Measurements from ENCODE around the gene AKAP13.

The AKAP13 gene

DNA sequence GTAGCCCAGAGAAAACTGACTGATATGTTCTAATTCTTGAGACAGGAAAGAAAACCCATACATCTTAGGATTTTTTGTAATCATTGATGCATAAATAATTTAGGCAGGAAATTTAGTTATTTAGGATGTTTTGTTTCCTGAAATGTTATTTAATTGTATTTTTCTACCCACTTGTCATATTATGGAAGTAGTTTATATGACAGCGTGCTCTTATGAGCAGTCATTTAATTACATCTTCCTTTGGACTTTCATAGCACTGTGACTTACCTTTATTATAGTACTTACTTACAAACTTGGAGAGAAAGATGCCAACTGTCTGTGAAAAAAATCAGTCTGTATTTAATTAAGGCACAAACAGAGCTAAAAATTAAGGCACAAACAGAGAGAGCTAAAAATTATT is 65.0 kb downstream of the AKAP13 start:
- no peak for DNase-seq

DNA sequence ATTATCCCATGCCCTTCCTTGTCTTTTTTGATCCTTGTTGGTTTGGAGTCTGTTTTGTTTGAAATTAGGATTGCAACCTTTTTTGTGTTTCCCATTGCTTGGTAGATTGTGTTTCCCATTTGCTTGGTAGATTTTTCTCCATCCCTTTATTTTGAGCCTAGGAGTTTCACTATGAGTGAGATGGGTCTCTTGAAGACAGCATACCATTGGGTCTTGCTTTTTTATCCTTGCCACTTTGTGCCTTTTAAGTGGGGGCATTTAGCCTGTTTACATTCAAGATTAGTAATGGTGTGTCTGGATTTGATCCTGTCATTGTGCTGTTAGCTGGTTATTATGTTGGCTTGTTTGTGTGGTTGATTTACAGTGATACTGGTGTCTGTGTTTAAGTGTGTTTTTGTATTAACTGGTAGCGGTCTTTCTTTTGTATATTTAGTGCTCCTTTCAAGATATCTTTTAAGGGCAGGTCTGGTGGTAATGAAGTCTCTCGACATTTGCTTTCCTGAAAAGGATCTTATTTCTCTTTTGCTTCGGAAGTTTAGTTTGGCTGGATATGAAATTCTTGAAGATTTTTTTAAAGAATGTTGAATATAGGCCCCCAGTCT is 70.8 kb downstream of the AKAP13 start:
- DNase-seq = no peak

DNA sequence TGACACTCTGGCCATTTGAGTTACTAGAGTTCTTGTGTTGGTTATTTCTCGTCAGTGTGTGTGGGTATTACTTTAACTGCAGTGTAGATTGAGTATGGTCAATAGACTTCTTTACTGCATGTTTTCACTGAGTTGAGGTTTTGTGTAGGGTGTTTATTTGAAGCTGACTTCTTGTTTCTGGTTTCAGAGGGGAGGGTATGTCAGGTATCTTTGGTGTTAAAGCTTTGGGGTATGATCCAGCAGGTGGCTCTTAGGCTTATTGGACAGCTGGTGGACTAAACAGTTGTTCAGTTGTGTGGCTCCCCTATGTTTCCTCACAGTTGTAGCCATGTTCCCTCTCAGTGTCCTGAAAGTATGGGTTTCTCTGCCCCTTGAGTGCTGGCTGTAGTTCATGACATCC is 72.0 kb downstream of the AKAP13 start:
- no peak for DNase-seq

DNA sequence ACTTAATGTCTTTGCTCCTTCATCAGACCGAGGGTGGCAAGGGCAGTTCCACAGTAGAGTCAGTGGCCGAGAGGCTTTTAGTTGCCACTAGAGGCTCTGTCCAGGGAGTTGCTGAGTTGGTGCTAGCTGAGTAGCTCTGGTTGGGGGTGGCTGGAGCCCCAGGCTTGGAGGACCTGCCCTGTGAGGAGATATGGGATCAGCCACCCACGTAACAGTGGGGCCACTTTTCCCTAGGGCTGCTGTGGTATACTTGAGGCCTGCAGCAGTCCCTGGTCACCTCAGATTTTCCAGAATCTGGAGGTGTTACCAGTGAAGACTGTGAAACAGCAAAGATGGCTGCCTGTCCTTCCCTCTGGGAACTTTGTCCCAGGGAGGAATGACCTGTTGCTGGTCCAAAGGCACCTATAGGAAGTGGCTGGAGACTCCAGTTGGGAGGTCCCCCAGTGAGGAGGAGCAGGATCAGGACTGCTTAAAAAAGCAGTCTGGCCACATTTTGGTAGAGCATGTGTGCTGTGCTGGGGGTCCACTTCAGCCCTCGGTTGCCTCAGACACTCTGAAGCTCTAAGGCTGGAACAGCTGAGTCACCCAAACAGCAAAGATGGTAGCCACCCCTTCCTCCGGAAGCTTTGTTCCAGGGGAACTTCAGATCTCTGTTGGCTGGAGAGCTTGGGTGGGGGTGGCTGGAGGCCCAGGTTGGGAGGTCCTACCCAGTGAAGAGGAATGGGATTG is 72.9 kb downstream of the AKAP13 start:
- DNase-seq = no peak

DNA sequence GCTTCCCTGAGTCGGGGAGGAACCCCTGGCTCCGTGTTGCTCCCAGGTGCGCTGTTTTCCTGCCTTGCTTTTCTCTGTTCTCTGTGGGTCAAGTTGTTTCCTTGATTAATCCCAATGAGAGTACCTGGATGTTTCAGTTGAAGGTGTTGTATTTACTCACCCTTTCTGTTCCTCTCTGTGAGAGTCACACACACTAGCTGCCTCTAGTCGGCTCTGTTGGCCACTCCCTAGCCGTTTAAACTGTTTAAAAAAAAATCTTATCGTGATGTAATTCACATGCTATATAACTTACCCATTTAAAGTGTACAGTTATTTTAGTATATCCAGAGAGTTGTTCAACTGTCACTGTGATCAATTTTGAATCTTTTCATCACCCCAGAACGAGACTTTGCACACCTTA is 74.0 kb downstream of the AKAP13 start:
- DNase-seq = no peak

DNA sequence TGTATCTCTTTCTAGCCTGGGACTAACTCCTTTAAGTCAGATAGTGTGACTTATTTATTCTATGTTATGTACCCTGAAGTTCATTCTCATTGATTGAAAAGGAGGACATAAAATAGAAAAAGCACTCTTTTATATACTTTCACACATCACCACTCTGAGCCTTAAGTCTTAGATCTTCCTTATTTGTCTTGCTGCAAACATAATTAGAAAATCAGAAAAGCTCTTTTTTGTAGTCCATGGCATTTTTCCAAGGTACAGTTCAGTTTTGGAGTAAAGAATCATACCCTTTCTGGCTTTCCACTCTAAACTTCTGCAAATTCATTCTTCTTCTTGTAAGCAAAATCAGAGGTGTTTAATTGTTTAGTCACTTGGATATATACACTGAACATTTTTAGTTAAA is 75.5 kb downstream of the AKAP13 start:
- DNase-seq = no peak

DNA sequence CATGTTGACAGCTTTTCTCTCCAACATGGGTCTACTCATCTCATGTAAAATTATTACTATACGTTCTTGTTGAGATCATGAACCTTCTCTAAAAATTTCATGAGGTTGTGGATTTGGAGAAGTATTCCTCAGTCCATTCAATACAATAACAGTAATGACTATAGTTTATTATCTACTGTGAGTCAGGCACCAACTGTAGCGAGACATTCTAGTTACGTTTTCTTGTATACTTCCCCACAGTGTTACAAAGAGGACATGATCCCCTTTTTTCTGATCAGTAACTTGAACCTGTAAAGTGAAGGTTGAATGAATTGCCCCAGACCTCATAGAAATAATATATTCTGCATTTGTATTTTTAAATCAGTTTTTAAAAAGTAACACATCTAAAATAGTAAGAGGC is 76.4 kb downstream of the AKAP13 start:
- no peak for DNase-seq

DNA sequence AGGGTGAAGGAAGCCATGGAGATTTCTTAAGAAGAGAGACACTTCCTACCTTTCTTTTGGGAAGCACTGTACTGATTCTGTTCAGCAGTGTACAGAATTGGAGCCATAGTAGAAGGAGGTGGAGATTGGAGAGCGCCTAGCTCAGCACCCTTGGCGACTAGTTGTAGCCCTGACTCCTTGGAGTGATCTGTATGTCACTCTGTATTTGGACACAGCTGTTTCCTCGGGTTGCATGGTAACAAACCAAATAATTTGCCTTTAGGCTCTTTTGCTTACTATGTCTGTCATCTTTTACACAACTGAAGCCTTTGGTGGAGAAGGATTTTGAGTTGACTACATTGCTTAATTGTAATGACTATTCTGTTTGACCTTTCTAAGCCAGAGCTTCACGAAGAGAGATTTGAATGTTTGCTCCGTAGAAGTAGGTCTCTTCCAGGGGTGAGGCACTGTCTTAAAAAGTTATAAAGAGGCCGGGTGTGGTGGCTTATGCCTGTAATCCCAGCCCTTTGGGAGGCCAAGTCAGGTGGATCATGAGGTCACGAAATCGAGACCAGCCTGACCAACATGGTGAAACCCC is 77.1 kb downstream of the AKAP13 start:
- DNase-seq = no peak

DNA sequence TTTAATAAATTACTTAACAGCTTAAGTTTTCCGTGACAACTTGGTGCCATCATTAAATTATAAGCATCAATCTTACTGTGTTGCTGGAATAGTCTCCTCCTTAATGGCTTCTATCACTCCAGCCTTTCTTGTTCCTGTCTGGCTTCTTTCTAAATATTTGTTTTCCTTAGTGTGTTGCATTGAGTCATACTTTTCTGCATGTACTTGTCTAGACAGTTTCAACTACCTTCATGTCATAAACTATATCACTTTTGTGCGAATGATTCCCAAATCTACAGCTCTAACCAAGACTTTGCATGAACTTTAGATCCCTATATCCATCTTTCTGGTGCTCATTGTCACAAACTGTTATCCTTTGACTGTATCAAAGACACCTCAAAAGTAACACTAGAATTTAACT is 78.4 kb downstream of the AKAP13 start:
- DNase-seq = no peak

DNA sequence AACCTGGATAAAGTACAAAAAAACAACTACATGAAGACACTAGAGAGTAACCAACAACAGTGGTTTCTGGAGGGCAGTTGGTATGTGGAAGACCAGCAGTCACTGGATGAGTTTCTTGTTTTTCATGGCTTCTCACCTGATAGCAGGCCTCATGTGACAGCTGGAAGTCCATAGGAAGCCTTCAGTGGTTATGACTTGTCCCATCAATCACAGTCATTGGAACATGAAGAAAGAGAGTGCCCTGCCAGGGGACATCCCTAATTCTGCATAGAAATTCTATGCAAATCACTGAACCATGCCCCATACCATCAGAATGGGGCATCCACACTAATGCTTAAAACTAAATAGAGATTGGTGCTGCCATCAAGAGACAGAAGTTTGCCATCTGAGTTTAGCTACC is 81.6 kb downstream of the AKAP13 start:
- DNase-seq = no peak

DNA sequence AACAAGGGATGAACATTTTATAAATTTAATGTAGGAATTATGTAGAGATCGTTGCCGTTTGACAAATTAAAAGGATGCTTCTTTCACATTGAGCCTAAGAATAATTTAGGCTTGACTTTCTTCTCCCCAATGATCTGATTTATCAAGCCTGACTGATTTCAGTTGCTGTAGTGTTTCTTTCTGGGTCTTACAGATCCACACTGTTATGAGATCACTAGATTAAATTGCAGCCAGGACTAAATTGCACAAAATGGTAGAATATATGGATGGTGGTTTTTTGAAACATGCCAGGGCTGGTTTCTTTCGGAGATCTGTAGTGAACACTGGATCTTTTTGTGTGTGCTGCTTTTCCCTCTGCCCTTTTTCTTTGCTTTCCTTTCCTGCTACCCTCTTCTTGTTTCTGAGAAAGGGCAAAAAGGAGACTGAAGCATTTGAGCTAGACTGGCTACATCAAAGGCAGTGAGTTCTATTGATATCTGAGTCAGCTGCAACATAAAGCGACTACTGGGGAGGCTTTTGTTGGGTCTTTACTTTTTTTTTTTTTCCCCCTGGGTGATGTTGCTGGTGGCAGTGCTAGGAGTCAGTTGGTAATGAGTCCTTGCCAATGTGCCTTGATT is 83.0 kb downstream of the AKAP13 start:
- DNase-seq = no peak

DNA sequence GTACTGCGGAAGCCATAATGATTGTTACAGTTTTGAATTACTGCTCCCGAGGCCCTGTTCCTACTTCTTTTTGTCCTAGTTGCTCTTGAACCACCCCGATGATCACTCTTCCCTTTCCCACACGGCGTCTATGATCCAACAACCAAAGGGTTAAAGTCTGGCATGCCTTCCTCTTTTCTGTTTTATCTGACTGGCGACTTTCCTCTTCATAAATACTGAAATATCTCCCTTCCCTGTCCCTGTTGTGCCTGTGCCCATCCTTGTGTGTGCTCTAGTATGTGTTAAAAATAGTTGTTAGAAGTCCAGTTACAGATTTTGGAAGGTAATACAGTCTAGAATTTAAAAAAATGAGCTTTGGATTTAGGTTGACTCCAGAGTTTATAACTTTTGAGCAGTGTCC is 83.6 kb downstream of the AKAP13 start:
- no peak for DNase-seq

DNA sequence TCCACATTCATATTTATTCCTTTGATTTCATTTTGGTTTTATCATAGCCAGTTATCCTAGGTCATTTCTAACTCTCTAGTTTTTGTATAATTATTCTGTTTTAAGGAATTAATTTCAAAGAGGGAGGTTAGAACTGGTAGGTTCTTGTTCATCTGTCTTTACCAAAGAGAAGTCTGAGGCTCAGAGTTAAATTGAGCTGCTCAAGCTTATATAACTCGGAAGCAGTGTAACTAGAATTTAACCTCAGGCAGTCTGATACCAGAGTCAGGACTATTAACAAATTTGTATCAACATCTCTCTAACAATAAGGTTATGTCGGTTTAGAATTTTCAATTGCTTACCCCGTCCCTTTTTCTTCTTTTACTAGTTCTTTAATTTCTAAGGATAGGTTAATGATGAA is 84.1 kb downstream of the AKAP13 start:
- no peak for DNase-seq

DNA sequence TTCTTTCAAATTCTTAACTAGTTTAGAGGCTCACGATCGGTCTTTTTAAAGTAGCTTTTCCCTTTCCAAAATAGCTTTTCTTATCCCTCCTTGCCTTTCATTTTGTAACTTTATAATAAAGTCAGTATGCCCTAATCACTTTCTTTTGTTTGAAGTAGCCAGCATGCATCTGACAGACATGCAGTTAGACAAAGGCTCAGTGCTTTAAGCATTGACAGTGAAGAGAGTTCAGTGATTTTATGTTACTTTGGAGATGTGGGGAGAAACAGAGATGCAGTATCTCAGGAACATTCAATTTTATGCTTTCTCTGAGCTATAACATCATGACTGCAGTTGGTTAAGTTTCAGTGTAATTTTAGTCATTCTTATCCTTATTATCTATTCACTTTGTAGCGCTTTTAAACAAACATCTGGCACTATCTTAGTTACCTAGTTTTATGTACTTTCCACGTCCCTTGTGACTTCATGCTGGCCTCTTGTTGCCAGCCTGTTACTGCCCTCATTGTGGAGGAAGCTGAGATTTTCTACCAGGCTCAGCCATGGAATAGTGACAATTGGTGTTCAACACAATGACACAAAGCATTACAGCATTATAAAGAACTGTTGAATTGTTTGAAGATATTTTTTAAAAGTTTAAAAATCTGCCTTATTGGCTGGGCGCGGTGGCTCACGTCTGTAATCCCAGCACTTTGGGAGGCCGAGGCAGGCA is 90.3 kb downstream of the AKAP13 start:
- no peak for DNase-seq

DNA sequence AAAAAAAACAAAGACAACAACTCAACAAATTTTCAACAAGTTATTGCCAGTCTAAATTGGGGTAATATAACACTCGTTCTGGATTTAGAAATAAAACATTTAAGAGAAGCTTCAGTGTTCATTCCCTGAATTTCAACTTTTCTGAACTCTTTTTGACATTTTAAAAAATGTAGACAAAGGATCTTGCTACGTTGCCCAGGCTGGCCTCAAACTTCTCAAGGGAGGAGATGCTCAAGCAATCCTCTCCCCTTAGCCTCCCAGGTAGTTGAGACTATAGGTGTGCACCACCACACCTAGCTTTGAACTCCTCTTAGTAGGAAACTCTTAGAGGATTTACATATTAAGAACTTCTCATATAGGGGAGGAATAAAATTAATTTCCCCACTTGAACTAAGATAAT is 91.9 kb downstream of the AKAP13 start:
- no peak for DNase-seq

DNA sequence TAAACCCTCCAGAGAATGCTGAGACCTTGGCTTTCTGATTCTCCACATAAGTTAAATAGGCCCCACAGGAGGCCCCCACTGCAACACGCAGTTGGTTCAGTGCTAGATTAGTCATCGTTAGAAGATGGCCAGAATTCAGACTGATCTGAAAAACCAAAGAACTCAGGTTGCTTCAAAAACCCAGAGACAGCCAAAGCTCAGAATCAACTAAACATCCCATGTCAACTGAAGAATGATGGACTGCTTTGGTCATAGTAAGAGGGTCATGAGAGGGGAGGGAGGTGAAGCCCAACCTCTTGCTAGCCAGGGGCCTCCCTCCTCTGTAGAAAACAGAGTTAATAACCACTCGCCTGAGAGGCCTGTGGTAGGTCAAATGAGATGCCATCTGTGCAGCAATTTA is 93.1 kb downstream of the AKAP13 start:
- no peak for DNase-seq

DNA sequence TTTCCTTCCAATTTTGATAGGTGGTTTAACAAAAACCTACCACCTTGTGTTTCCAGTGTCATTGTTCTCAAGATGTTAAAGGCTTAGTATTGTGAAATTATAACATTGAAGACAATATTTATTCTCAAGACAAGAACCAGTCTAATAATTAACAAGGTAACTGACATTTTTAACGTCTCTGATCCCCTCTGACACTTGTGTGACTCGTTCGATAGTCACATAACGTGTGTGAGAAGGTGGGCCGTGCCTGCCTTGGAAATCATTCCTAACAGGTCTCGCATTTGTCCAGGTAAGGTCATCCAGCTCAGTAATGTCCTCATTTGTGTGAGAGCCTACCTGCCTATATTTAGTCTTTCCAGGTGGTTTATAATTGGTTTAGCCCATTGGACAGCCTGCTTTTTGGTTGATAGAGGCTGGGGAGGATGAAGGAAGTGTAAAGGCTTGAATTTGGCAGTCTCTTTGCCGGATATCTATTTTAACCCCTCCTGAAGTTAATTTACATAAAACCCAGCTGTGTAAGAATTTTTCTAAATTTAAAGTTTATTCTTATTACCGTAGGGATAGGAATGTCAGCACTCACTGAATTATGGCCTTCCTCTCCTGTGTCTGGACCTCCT is 94.4 kb downstream of the AKAP13 start:
- DNase-seq = no peak

DNA sequence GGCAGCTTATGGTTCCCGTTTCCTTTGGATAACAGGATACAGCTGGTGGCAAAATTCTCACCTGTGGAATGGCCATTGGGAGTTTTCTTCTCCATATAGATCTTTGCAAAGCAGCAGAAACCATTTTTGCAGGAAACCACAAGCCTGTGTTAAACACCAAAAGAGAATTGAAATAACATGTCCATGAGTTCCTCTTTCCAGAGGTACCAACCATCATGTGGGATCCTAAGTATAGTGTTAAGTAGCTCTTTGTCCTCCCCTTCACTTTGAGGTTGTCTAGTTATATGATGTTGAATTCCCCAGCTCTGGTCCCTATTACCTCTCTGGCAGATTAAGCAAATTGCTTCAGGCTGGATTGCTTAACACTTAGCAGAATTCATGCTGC is 94.9 kb downstream of the AKAP13 start:
- DNase-seq = no peak

DNA sequence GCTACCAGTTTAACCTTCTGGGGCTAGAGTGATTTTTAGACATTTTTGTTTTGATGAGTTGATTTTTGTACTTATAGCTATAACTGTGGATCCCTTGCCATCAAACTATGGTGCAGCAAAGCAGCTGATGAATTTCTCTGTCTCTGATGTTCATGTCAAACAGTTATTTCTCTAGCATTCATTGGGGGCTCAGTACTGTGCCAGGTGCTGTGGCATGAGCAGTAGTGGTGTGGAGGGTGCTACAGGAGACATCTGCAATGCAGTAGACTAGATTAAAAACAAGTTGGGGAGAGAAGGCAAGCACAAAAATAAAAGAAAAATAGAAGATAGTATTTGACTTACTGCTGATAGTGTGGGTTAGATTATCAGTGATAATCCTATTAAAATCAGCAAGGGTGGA is 95.3 kb downstream of the AKAP13 start:
- no peak for DNase-seq

DNA sequence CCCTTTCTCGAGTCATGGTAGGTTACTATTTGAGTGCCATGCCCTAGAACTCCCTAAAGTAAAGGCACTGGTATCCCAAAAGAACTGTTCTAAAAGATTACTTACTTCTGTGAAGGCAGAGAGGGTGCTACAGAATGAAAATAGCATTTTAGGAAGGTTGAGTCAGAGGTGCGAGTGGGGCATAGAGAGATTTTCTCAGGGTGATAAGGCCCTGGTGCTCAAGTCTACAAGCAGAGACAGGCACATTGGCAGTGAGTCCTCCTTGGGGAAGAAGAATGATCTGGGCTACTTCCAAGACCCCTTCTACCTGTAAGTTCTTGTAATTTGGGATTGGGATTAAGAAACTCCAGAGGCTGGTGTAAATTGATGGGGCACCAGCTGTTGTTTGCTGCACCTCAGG is 96.7 kb downstream of the AKAP13 start:
- DNase-seq = no peak

DNA sequence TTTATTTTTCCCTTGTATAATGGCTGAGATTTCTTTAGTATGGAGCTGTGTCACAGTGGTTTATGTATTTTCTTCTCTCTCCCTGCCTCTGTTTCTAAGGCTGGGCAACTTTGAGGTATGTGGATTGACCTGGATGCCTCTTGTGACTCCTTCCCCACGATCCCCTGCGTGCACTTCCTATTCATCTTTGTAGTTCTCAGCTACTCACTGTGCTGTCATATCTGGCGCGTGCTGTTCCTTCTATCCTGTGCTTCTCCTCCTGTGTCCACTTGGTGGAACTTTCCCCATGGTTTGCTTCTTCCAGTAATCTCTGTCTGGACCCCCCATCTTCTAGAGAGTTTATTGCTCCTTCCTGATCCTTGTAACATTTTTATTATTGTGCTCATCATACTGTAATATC is 97.3 kb downstream of the AKAP13 start:
- no peak for DNase-seq

DNA sequence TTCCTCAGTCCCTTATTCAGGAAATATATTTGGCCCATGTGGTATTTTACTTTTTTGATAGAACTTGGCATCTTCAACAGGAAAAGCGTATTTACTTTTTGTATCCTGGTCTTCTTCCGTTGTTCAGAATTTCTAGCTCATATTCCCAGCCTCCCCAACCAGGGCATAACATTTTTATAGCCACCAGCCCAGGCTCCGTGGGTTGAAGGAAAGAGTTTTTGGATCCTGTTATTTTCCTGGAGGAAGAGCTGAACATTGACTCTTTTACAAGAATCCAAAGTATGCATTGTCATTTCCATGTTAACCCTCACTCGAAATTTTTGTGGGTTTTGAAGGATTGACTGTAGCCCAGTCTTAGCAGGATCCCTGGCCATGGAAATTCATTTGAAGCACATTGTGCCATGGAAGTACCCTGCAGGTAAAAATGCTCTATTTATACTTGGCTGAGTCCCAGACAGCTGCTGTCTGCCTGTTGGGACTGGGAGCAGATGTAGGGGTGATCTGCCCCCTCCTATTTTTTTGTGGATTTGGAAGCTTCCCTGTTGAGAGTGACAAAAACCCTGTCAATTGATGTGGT is 98.8 kb downstream of the AKAP13 start:
- DNase-seq = no peak

Data from right kidney (tissue), 1 donor.